Activated CD8-positive, alpha-beta memory T cell treated with anti-CD3 and anti-CD28 coated beads for 36 hours (primary cell): ENCODE results near the gene ATP2C2. TPM values are rescaled to one million over a fixed set of nuclear protein-coding genes. Genes with fewer than 3 reads are reported as not detected.

Experiments
- CTCF ChIA-PET: fragments of 350-600 bp; sonication (Branson Sonifier 250); formaldehyde crosslinking; loops from one replicate; lab custom pipeline; 2021; ENCODE audit warnings: antibody characterized with exemption; lab: Charles Lee
- POLR2A ChIA-PET: fragments of 350-600 bp; sonication (Branson Sonifier 250); formaldehyde crosslinking; loops from one replicate; lab custom pipeline; 2021; ENCODE audit warnings: antibody characterized with exemption; lab: Charles Lee
- total RNA-seq, 2 experiments: library from RNA; stranded (reverse); gene quantifications; one replicate each; pipeline ENCODE4 v1.2.3, GENCODE V29; 2021

The ATP2C2 gene
- total RNA-seq, 2 experiments from 2014 or later: not detected

GRCh38 chr16:84502075-84502474, 133.7 kb downstream of the ATP2C2 start:
- CTCF ChIA-PET: no interaction called here
- POLR2A ChIA-PET: interaction anchor here (0.7 kb wide), 1 partner anchor 198 kb away, joined by 3 read pairs; no protein-coding TSS in a partner anchor

GRCh38 chr16:84502581-84502980, 134.2 kb downstream of the ATP2C2 start:
- POLR2A ChIA-PET: no interaction called here
- CTCF ChIA-PET: no interaction called here

- POLR2A ChIA-PET: no interaction called here
These were observed 135.5 kb downstream of the ATP2C2 start for GRCh38 chr16:84503751-84504395.

GRCh38 chr16:84504420-84505248, 136.3 kb downstream of the ATP2C2 start, which contains the start of gene MEAK7:
Gene MEAK7 (minus strand): TSS chr16:84504659. CDS start chr16:84498086, 6,573 bp downstream.
- POLR2A ChIA-PET: no interaction called here
- CTCF ChIA-PET: interaction anchor here (0.6 to 4.1 kb wide), 12 partner anchors 10 to 459 kb away, joined by 3 to 20 read pairs (median 4); partner anchors contain the start of gene TAF1C

More at GRCh38 chr16:84503751-84504395, 135.5 kb downstream of the ATP2C2 start:
- CTCF ChIA-PET: interaction anchor here (1.1 kb wide), 1 partner anchor 118 kb away, joined by 5 read pairs; no protein-coding TSS in a partner anchor

- CTCF ChIA-PET: interaction anchor here (0.6 to 4.1 kb wide), 27 partner anchors 7 to 459 kb away, joined by 3 to 20 read pairs (median 4); partner anchors contain the start of gene TAF1C
These were observed 137.2 kb downstream of the ATP2C2 start for GRCh38 chr16:84505249-84506187.

GRCh38 chr16:84507011-84507982, 139.0 kb downstream of the ATP2C2 start:
- POLR2A ChIA-PET: interaction anchor here (0.5 to 1.4 kb wide), 5 partner anchors 42 to 110 kb away, joined by 3 to 12 read pairs (median 4); no protein-coding TSS in a partner anchor

More at GRCh38 chr16:84505249-84506187, 137.2 kb downstream of the ATP2C2 start:
- POLR2A ChIA-PET: interaction anchor here (0.9 to 1.4 kb wide), 5 partner anchors 13 to 111 kb away, joined by 3 to 8 read pairs (median 4); no protein-coding TSS in a partner anchor

GRCh38 chr16:84508502-84508901, 140.2 kb downstream of the ATP2C2 start:
- POLR2A ChIA-PET: no interaction called here

More at GRCh38 chr16:84507011-84507982, 139.0 kb downstream of the ATP2C2 start:
- CTCF ChIA-PET: interaction anchor here (0.8 to 4.1 kb wide), 23 partner anchors 7 to 231 kb away, joined by 3 to 20 read pairs (median 4); no protein-coding TSS in a partner anchor

GRCh38 chr16:84509032-84509950, 141.0 kb downstream of the ATP2C2 start:
- ChIA-PET CTCF (interaction anchor here (1.0 to 1.6 kb wide), 3 partner anchors 71 to 113 kb away, joined by 3 to 4 read pairs (median 4); no protein-coding TSS in a partner anchor), POLR2A (interaction anchor here (0.7 kb wide), 1 partner anchor 217 kb away, joined by 7 read pairs; no protein-coding TSS in a partner anchor)

More at GRCh38 chr16:84508502-84508901, 140.2 kb downstream of the ATP2C2 start:
- CTCF ChIA-PET: interaction anchor here (0.8 to 4.1 kb wide), 5 partner anchors 10 to 114 kb away, joined by 3 to 20 read pairs (median 4); no protein-coding TSS in a partner anchor

GRCh38 chr16:84511180-84511800, 143.0 kb downstream of the ATP2C2 start:
- POLR2A ChIA-PET: interaction anchor here (1.5 kb wide), 1 partner anchor 38 kb away, joined by 12 read pairs; no protein-coding TSS in a partner anchor

GRCh38 chr16:84511831-84512230, 143.5 kb downstream of the ATP2C2 start:
- POLR2A ChIA-PET: interaction anchor here (1.5 kb wide), 1 partner anchor 37 kb away, joined by 12 read pairs; no protein-coding TSS in a partner anchor
- CTCF ChIA-PET: interaction anchor here (0.8 to 2.2 kb wide), 6 partner anchors 8 to 213 kb away, joined by 3 to 8 read pairs (median 5); no protein-coding TSS in a partner anchor

More at GRCh38 chr16:84511180-84511800, 143.0 kb downstream of the ATP2C2 start:
- CTCF ChIA-PET: interaction anchor here (0.6 to 2.2 kb wide), 16 partner anchors 9 to 573 kb away, joined by 3 to 8 read pairs (median 4); no protein-coding TSS in a partner anchor

GRCh38 chr16:84513123-84513522, 144.8 kb downstream of the ATP2C2 start:
- CTCF ChIA-PET: interaction anchor here (0.6 to 3.0 kb wide), 8 partner anchors 7 to 439 kb away, joined by 3 to 14 read pairs (median 4); partner anchors contain the start of gene MEAK7
- POLR2A ChIA-PET: no interaction called here

- CTCF ChIA-PET: interaction anchor here (0.7 to 3.0 kb wide), 11 partner anchors 8 to 236 kb away, joined by 3 to 14 read pairs (median 4); partner anchors contain the start of gene MEAK7
- POLR2A ChIA-PET: interaction anchor here (0.8 kb wide), 1 partner anchor 40 kb away, joined by 5 read pairs; no protein-coding TSS in a partner anchor
These were observed 145.3 kb downstream of the ATP2C2 start for GRCh38 chr16:84513666-84514065.
